Heart right ventricle (tissue), 16 donors: Measurements from ENCODE around the gene ASB10. TPM values are rescaled to one million over a fixed set of nuclear protein-coding genes. Genes with fewer than 3 reads are reported as not detected.

Source experiments
- ATAC-seq, 8 donors: fragments of 200-7000 bp; cut with Tn5 transposase; one replicate each; pipeline ENCODE4 v1.9.1; 2020; ENCODE audit warnings: mild to moderate bottlenecking in 8 of 8, moderate library complexity in 8 of 8, moderate number of reproducible peaks in 1 of 8
- DNase-seq, 2 donors: peaks; one replicate each; pipeline ENCODE4 v3.0.0-alpha.2; 2020
- H3K27ac ChIP-seq, 10 donors: fragments of 200-600 bp; sonication (generic) in 2 of 10; one replicate each; pipeline versions ENCODE4 v1.5.0 to v1.8.0; 2020 to 2022; ENCODE audit warnings: mild to moderate bottlenecking in 3 of 10
- H3K27me3 ChIP-seq, 7 donors: fragments of 200-600 bp; one replicate each; pipeline ENCODE4 v1.8.0; 2021 to 2022; ENCODE audit warnings: mild to moderate bottlenecking in 2 of 7
- H3K36me3 ChIP-seq, 9 donors: fragments of 200-600 bp; sonication (generic) in 1 of 9; one replicate each; pipeline versions ENCODE4 v1.5.0 to v1.8.0; 2020 to 2022; ENCODE audit warnings: mild to moderate bottlenecking in 2 of 9
- H3K4me1 ChIP-seq, 9 donors: fragments of 200-600 bp; sonication (generic) in 1 of 9; one replicate each; pipeline versions ENCODE4 v1.5.0 to v1.8.0; 2020 to 2022; ENCODE audit warnings: mild to moderate bottlenecking in 4 of 9
- H3K4me3 ChIP-seq, 10 donors: fragments of 200-600 bp; sonication (generic) in 2 of 10; one replicate each; pipeline versions ENCODE4 v1.5.0 to v1.8.0; 2020 to 2022; ENCODE audit warnings: mild to moderate bottlenecking in 7 of 10, moderate library complexity in 2 of 10
- H3K9me3 ChIP-seq, 11 donors: fragments of 200-600 bp in 10 of 11; sonication (generic) in 2 of 11; one replicate each; pipeline versions ENCODE4 v1.5.0 to v1.8.0; 2013 to 2022; ENCODE audit warnings: mild to moderate bottlenecking in 2 of 11, control low read depth in 1 of 11, moderate library complexity in 1 of 11
- CTCF ChIP-seq, 9 donors: fragments of 200-600 bp; sonication (generic) in 2 of 9; IDR thresholded peaks; one replicate each; pipeline versions ENCODE4 v1.5.0 to v1.8.0; 2021 to 2022; ENCODE audit warnings: antibody characterized with exemption in 9 of 9, mild to moderate bottlenecking in 5 of 9, moderate library complexity in 1 of 9
- WGBS, 2 donors: extraction: QIAGEN DNeasy Blood & Tissue Kit; methylation state at CpG; one replicate each; pipeline ENCODE4 v1.1.7; 2013; ENCODE audit warnings: inconsistent platforms in 1 of 2; 5-methylcytosine and 5-hydroxymethylcytosine counted together
- intact Hi-C, 10 donors: fragments of 100-400 bp; cut with DNase I; formaldehyde crosslinking; loops; one replicate each; pipeline versions ENCODE4 v1.11.1 to v1.14.2; 2022
- polyA plus RNA-seq, 2 donors: library from polyadenylated mRNA; stranded (reverse); fragments of 200-250 nt; gene quantifications; one replicate each; pipeline ENCODE4 v1.2.3, GENCODE V29; 2013
- total RNA-seq, 10 donors: library from RNA; stranded (reverse); fragmentation: NEBNext Ultra II Directional in 3 of 10; extraction: Animal tissue kit (Norgen Biotek cat#: 25700) in 3 of 10; gene quantifications; one replicate each; pipeline versions ENCODE4 v1.2.1 to v1.2.4, GENCODE V29; 2021 to 2023
- donor health status: Arrhythmogenic right ventricular cardiomyopathy.
- donor health status: ischemic (EF 13 %, LVEDD 7.1; RV severe dilation, severe dysfunction).
- donor health status: healthy with polysubstance abuse.
- donor health status: DM: no; HTN: yes; CAD: no.
- donor health status: DM: no; HTN: no; CAD: no.
- donor health status: ischemic (EF 25% LVEDD 6.9; RV normal size, moderate dysfunction).
- donor health status: ischemic (EF 25% LVEDD 5.7; RV mildly dilated, moderate dysfunction).
- donor health status: healthy.
- donor health status: DM: yes; HTN: yes; CAD: no.
- donor health status: Ischemic cardiomyopathy.
- donor health status: ischemic (EF 35%, LVEDD 5.7; RV mildly dilated, moderate dysfunction).
- donor health status: nonischemic (EF 11% LVEDD 7.7; RV severe dilation, severe dysfunction).
- donor health status: DM: yes; HTN: yes; CAD: no.
- donor health status: PGD.
- donor health status: ischemic (EF 29% LVEDD 5.4; RV normal size, mild dysfunction).
- donor health status: nonischemic (EF 23%, LVEDD 6.1; RV moderate dilation, normal function).

The ASB10 gene
- total and polyA plus RNA-seq, 12 donors, result 7.2 to 63.4 (median 29.1) TPM

- 66 to 73% methylated on average over 9 of the region's 9 CpGs for whole genome bisulfite sequencing, 2 donors
- Histone ChIP-seq H3K27me3 (peaks cover 10 to 30% (median 14%) of the 10 kb centered on the region in 7 donors), H3K9me3 (no peaks in the 10 kb centered on the region), H3K4me3 (no peak overlapping the region), H3K4me1 (no peaks in the 10 kb centered on the region), H3K27ac (no peak overlapping the region), H3K36me3 (peaks cover 0 to 3% (median 0%) of the 10 kb centered on the region in 9 donors)
- intact Hi-C loops, result no loop called here
- DNase-seq (no peak), ATAC-seq (no peak)
- TF ChIP-seq CTCF (IDR thresholded peaks at IDR 0.05), result no peak
These were observed 19.9 kb upstream of the ASB10 start for GRCh38 chr7:151206914-151207313.

- DNase-seq (no peak), ATAC-seq (no peak)
- Histone ChIP-seq H3K9me3 (no peaks in the 10 kb centered on the region), H3K27ac (no peak overlapping the region), H3K4me1 (no peaks in the 10 kb centered on the region), H3K27me3 (peaks cover 10 to 30% (median 14%) of the 10 kb centered on the region in 7 donors), H3K36me3 (no peaks in the 10 kb centered on the region), H3K4me3 (no peak overlapping the region)
- intact Hi-C loops, result no loop called here
- no peak for TF ChIP-seq CTCF (IDR thresholded peaks at IDR 0.05)
- 69 to 71% methylated on average over 6 of the region's 6 CpGs for WGBS, 2 donors
These were observed 18.7 kb upstream of the ASB10 start for GRCh38 chr7:151205730-151206129.

DNA sequence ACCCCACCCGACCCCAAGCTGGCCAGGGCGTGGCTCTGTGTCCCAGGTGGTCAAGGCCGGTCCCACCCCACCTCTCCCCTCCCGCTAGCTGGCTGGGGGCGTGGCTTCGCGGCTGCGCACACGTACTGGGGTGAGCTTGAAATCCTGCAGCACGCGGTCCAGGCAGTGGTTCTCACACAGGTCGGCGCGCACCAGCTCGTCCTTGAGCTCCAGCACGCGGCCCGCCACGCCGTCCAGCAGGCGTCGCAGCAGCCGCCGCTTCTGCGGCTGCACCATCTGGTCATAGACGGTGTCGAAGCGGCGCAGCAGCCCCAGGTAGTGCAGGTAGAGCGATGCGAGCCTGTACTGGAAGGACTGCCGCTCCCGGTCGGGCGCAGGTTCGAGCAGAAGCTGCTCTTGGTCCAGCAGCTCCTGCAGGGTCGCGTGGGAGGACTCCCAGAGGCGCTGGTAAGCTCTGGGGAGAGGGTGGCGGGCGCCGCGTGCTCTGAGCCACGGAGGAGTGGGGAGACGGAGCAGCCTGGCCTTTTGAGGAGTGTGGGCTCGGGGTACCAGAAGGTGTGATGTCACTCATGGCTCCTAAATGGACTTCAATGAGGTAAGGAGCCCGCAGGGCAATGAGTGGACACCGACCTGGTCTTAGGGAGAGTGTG is 17.5 kb upstream of the ASB10 start:
- intact Hi-C loops, result no loop called here
- WGBS, 2 donors, result 63 to 71% methylated on average over 46 to 48 of the region's 48 CpGs

GRCh38 chr7:151202836-151203235 is 15.8 kb upstream of the ASB10 start:
- DNase-seq, result no peak
- intact Hi-C loops, result no loop called here

More for the DNA sequence above, 17.5 kb upstream of the ASB10 start:
- DNase-seq, result no peak
- peak in 1 of 8 donors; percentile 43 for ATAC-seq
- no peaks in the 10 kb centered on the region for H3K9me3 ChIP-seq
- no peaks in the 10 kb centered on the region for H3K36me3 ChIP-seq
- peaks cover 0 to 5% (median 0%) of the 10 kb centered on the region in 9 donors for H3K4me1 ChIP-seq
- H3K27me3 ChIP-seq, result peaks cover 10 to 36% (median 15%) of the 10 kb centered on the region in 7 donors
- no peak overlapping the region for H3K27ac ChIP-seq
- no peak for TF ChIP-seq CTCF (IDR thresholded peaks at IDR 0.05)
- no peak overlapping the region for H3K4me3 ChIP-seq

More at GRCh38 chr7:151202836-151203235, 15.8 kb upstream of the ASB10 start:
- Histone ChIP-seq H3K27me3 (peaks cover 10 to 36% (median 15%) of the 10 kb centered on the region in 7 donors), H3K9me3 (no peaks in the 10 kb centered on the region), H3K36me3 (no peaks in the 10 kb centered on the region), H3K4me1 (peaks cover 0 to 8% (median 0%) of the 10 kb centered on the region in 9 donors), H3K4me3 (no peak overlapping the region), H3K27ac (no peak overlapping the region)
- no peak for TF ChIP-seq CTCF (IDR thresholded peaks at IDR 0.05)
- 95 to 96% methylated on average over 9 of the region's 9 CpGs for WGBS, 2 donors
- ATAC-seq, result no peak
